ENCODE data around the gene NAV2.

- no peak for TF ChIP-seq POLR2A (IDR thresholded peaks at IDR 0.05; ENCODE audit: low read length)
- TF ChIP-seq GATA1 (IDR thresholded peaks at IDR 0.05; ENCODE audit: low read depth, low read length) = no peak
These were observed 259.5 kb downstream of the NAV2 start for GRCh38 chr11:19972091-19972490.

All from erythroblast (primary cell).